ENCODE measurements around the gene REEP2. TPM values are rescaled to one million over a fixed set of nuclear protein-coding genes. Genes with fewer than 3 reads are reported as not detected.
A peak's percentile ranks its signal among the peaks of the same experiment; 100 is the strongest.

REEP2 gene
- total RNA-seq, 1 experiment from 2014 or later = 4.5 TPM

DNA sequence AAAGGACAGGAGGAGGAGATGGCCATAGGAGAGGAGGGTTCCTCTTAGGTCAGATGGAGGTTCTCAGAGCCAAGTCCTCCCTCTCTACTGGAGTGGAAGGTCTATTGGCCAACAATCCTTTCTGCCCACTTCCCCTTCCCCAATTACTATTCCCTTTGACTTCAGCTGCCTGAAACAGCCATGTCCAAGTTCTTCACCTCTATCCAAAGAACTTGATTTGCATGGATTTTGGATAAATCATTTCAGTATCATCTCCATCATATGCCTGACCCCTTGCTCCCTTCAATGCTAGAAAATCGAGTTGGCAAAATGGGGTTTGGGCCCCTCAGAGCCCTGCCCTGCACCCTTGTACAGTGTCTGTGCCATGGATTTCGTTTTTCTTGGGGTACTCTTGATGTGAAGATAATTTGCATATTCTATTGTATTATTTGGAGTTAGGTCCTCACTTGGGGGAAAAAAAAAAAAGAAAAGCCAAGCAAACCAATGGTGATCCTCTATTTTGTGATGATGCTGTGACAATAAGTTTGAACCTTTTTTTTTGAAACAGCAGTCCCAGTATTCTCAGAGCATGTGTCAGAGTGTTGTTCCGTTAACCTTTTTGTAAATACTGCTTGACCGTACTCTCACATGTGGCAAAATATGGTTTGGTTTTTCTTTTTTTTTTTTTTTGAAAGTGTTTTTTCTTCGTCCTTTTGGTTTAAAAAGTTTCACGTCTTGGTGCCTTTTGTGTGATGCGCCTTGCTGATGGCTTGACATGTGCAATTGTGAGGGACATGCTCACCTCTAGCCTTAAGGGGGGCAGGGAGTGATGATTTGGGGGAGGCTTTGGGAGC, 29.5 kb downstream of the REEP2 start:
- intact Hi-C loops (cut with micrococcal nuclease; ENCODE audit: unreplicated experiment) = no loop called here
- POLR2A ChIA-PET = no interaction called here
- H3K36me3 Mint-ChIP-seq (ENCODE audit: insufficient read depth, unreplicated experiment) = peaks cover 97% of the 10 kb centered on the region
- CTCF ChIA-PET = no interaction called here
- H3K27me3 ChIP-seq (replicated peaks; ENCODE audit: control insufficient read depth, insufficient read depth, low read length) = no peaks in the 10 kb centered on the region
- DNase-seq = peak; percentile 38 to 42
- peak overlapping the region; percentile 96 for H3K27ac Mint-ChIP-seq (ENCODE audit: unreplicated experiment)
- H3K4me3 Mint-ChIP-seq (ENCODE audit: unreplicated experiment) = peak overlapping the region; percentile 73
- peaks cover 6% of the 10 kb centered on the region for H3K27me3 Mint-ChIP-seq (ENCODE audit: insufficient read depth, unreplicated experiment)
- H3K9me3 ChIP-seq = no peaks in the 10 kb centered on the region
- H3K36me3 ChIP-seq (ENCODE audit: control insufficient read depth, insufficient read depth, low read length) = peaks cover 9% of the 10 kb centered on the region
- TF ChIP-seq, protein P1, sequence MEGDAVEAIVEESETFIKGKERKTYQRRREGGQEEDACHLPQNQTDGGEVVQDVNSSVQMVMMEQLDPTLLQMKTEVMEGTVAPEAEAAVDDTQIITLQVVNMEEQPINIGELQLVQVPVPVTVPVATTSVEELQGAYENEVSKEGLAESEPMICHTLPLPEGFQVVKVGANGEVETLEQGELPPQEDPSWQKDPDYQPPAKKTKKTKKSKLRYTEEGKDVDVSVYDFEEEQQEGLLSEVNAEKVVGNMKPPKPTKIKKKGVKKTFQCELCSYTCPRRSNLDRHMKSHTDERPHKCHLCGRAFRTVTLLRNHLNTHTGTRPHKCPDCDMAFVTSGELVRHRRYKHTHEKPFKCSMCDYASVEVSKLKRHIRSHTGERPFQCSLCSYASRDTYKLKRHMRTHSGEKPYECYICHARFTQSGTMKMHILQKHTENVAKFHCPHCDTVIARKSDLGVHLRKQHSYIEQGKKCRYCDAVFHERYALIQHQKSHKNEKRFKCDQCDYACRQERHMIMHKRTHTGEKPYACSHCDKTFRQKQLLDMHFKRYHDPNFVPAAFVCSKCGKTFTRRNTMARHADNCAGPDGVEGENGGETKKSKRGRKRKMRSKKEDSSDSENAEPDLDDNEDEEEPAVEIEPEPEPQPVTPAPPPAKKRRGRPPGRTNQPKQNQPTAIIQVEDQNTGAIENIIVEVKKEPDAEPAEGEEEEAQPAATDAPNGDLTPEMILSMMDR (IDR thresholded peaks at IDR 0.05; ENCODE audit: insufficient read depth in 1 of 2, low read depth in 1 of 2, low read length in 1 of 2, severe bottlenecking in 1 of 2, unreplicated experiment in 1 of 2) = no peak
- H3K9me3 Mint-ChIP-seq (ENCODE audit: unreplicated experiment) = no peaks in the 10 kb centered on the region
- peaks cover 43% of the 10 kb centered on the region for H3K4me1 Mint-ChIP-seq (ENCODE audit: low read depth, unreplicated experiment)
- BruUV-seq (replicated peaks) = no TSS peak
- peaks cover 10% of the 10 kb centered on the region for H3K4me1 ChIP-seq
- H3K4me3 ChIP-seq (ENCODE audit: low read depth, low read length) = no peak overlapping the region

DNA sequence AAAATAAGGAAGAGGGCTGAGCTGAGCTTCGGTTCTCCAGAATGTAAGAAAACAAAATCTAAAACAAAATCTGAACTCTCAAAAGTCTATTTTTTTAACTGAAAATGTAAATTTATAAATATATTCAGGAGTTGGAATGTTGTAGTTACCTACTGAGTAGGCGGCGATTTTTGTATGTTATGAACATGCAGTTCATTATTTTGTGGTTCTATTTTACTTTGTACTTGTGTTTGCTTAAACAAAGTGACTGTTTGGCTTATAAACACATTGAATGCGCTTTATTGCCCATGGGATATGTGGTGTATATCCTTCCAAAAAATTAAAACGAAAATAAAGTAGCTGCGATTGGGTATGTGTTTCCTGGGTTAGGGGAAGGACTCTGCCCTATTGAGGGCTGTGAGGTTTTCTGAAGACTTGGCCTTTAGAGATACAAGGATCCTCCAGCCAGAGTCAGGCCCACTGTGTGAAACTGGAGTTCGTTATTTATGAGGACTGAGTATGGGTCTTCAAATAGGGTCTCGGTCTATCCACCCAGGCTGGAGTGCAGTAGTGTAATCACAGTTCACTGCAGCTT, 30.2 kb downstream of the REEP2 start:
- Histone ChIP-seq H3K36me3 (ENCODE audit: control insufficient read depth, insufficient read depth, low read length) (peaks cover 9% of the 10 kb centered on the region), H3K9me3 (no peaks in the 10 kb centered on the region), H3K4me3 (ENCODE audit: low read depth, low read length) (no peak overlapping the region), H3K27me3 (replicated peaks; ENCODE audit: control insufficient read depth, insufficient read depth, low read length) (no peaks in the 10 kb centered on the region), H3K4me1 (peaks cover 10% of the 10 kb centered on the region)
- peaks cover 98% of the 10 kb centered on the region for H3K36me3 Mint-ChIP-seq (ENCODE audit: insufficient read depth, unreplicated experiment)
- intact Hi-C loops (cut with micrococcal nuclease; ENCODE audit: unreplicated experiment) = no loop called here
- H3K27me3 Mint-ChIP-seq (ENCODE audit: insufficient read depth, unreplicated experiment) = peaks cover 6% of the 10 kb centered on the region
- BruUV-seq (replicated peaks) = no TSS peak
- TF ChIP-seq, protein P1 (IDR thresholded peaks at IDR 0.05; ENCODE audit: insufficient read depth in 1 of 2, low read depth in 1 of 2, low read length in 1 of 2, severe bottlenecking in 1 of 2, unreplicated experiment in 1 of 2) = no peak
- DNase-seq = no peak
- H3K27ac Mint-ChIP-seq (ENCODE audit: unreplicated experiment) = peak overlapping the region; percentile 96
- ChIA-PET POLR2A (no interaction called here), CTCF (no interaction called here)
- no peaks in the 10 kb centered on the region for H3K9me3 Mint-ChIP-seq (ENCODE audit: unreplicated experiment)
- H3K4me3 Mint-ChIP-seq (ENCODE audit: unreplicated experiment) = peak overlapping the region; percentile 73
- peaks cover 43% of the 10 kb centered on the region for H3K4me1 Mint-ChIP-seq (ENCODE audit: low read depth, unreplicated experiment)

DNA sequence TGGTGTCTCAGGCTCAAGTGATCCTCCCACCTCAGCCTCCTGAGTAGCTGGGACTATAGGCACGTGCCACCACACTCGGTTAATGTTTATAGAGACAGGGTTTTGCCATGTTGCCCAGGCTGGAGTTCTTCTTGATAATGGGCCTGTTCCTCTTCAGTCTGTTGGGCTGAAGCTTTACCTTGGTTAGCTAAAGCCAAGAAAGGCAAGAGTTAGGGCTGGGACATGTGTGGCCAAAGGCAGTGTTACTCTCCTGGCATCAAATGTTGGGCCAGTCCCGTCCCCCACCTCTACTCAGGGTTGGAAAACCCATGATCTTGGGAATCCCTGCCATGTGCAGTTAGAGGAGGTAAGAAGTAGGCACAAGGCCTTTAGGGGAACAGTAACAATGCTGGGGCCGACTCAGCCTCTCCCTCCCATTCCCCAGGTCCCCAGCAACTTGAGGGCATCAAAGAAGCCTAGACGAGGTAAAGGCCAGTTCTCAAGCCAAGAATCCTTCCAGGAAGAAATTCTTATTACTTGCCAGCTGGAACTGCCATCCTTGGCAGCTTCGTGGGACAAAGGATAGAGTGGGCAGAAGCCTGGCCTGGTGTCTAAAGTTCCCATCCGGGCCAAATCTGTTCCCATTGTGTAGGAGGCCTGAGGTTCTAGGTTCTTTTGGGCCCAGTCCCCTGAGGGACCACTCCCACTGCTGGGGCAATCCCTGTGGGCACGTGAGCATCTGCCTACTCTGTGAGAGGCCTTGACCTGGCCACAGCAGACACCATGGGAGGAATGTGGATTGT, 30.9 kb downstream of the REEP2 start:
- Histone ChIP-seq H3K4me3 (ENCODE audit: low read depth, low read length) (no peak overlapping the region), H3K9me3 (no peaks in the 10 kb centered on the region), H3K4me1 (peaks cover 10% of the 10 kb centered on the region), H3K36me3 (ENCODE audit: control insufficient read depth, insufficient read depth, low read length) (peaks cover 9% of the 10 kb centered on the region), H3K27me3 (replicated peaks; ENCODE audit: control insufficient read depth, insufficient read depth, low read length) (no peaks in the 10 kb centered on the region)
- H3K4me3 Mint-ChIP-seq (ENCODE audit: unreplicated experiment) = peak overlapping the region; percentile 54
- H3K9me3 Mint-ChIP-seq (ENCODE audit: unreplicated experiment) = no peaks in the 10 kb centered on the region
- TF ChIP-seq, protein P1 (IDR thresholded peaks at IDR 0.05; ENCODE audit: insufficient read depth in 1 of 2, low read depth in 1 of 2, low read length in 1 of 2, severe bottlenecking in 1 of 2, unreplicated experiment in 1 of 2) = no peak
- POLR2A ChIA-PET = interaction anchor here (0.5 kb wide), 1 partner anchor 30 kb away, joined by 10 read pairs; no protein-coding TSS in a partner anchor
- DNase-seq = peak; percentile 82 to 84
- CTCF ChIA-PET = no interaction called here
- BruUV-seq (replicated peaks) = no TSS peak
- H3K27me3 Mint-ChIP-seq (ENCODE audit: insufficient read depth, unreplicated experiment) = peaks cover 6% of the 10 kb centered on the region
- peaks cover 43% of the 10 kb centered on the region for H3K4me1 Mint-ChIP-seq (ENCODE audit: low read depth, unreplicated experiment)
- H3K36me3 Mint-ChIP-seq (ENCODE audit: insufficient read depth, unreplicated experiment) = peaks cover 97% of the 10 kb centered on the region
- H3K27ac Mint-ChIP-seq (ENCODE audit: unreplicated experiment) = peak overlapping the region; percentile 88
- intact Hi-C loops (cut with micrococcal nuclease; ENCODE audit: unreplicated experiment) = no loop called here
